ENCODE measurements around the gene AVL9.

Gene AVL9

DNA sequence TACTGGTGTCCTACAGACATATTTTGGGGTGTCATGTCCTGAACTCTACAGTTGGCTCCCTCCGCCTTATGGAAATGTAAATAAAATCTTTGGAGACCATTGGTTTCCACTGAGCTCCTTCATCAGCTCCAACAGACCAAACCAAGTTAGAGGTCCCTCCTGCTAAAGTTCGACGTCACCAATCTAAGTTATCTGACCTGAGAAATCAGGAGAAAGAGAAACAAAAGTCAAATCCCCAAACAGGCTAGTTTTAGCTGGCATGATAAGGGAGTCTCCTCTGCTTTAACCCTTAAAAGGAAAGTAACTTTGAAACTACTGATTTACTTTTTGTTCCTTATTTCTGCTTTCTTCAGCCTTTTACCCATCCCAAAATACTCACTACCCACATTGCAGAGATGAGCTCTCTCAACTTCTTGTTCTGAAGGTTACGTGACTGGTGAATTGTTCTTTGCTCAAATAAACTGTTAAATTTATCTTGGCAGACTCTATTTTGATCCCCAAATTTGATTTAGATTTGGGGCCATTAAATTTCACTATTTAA, 39.9 kb downstream of the AVL9 start:
- DNase-seq, result no peak

DNA sequence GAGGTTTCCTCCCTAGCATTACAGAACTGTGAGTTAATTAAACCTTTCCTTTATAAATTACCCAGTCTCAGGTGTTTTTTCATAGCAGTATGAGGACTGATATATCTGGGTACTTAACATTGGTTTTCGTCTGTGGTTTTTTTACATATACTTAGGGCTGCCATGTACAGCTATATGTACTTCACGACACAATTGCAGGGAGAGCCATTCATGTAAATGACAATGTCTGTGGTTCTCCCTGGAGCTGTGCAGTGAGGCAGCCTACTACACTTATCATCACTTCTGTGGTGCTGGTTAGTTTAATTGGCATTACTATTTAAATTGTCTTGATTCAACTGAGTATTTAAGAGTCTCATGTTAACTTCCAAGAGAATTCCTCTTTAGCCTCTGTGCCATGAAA, 40.7 kb downstream of the AVL9 start:
- DNase-seq, result no peak

DNA sequence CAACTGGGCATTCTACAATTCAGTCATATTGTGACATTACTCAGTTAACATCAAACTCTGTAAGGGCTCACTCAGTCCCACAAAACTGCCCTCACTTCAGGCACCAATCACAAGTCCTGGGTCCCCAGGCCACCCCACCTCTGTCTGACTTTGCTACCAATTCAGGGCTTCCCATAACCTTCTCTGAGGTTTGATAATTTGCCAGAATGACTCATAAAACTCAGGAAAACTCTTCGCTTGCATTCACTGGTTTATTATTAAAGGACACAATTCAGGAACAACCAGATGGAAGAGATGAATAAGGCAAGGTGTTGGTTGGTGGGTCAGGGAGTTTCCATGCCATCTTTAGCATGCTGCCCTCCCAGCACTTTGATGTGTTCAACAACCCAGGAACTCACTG, 41.3 kb downstream of the AVL9 start:
- no peak for DNase-seq

DNA sequence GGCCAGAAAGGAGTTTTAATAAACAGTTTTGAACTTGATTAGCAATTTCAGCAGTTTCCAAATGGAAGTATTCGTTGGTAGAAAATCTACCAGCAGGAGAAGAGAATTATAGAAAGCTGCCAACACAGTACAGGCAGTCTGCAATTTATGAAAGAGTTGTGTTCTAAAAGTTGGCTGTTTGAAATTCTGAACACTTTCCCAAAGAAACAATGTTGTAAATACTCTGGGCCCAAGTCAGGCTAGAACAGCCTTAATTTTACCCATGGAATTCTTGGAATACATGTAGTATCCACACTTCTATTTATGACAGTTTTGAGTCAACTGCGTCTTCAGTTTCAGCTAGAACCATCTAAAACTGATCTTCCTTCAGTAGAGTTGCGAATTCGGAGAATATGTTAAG, 42.5 kb downstream of the AVL9 start:
- no peak for DNase-seq

DNA sequence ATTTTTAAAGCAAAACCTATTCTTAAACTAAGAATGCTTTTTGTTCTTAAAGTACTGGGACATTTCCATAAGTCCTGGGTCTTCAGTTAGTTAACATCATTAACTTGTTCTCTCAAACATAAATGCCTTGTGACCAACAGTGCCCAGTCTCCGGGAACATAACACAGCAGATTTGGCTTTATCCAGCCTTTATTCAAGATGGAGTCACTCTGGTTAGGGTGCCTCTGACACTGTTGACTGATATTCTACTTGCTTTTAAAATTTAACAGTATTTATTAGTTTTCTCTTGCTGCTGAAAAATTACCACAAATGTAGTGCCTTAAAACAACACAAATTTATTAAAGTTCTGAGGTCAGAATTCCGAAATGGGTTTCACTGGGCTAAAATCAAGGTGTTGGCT, 44.1 kb downstream of the AVL9 start:
- DNase-seq, result no peak

DNA sequence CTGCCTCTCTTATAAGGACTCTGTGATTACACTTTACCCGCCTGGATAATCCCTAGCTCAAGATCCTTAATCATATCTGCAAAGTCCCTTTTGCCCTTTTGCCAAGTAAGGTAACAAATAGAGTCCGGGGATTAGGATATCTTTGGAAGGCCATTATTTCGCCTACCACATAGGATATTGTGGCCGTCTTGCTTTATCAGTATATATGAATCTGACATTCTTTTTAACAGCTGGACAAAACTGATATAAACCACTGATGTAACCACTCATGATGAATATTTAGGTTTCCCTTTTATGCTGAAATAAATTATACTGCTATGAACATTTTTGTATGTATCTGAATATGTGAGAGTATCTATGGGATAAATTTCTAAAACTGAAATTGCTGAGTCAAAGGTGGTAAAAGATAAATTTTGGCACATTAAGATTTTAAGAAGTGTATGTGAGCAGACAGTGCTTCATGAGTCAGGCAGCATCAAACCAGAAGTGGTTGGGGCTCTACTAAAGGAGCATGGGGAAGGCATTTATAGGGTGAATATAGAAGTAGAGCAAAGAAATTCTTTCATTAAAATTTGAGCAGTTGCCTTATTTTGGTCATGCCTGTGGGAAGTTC, 44.7 kb downstream of the AVL9 start:
- no peak for DNase-seq

DNA sequence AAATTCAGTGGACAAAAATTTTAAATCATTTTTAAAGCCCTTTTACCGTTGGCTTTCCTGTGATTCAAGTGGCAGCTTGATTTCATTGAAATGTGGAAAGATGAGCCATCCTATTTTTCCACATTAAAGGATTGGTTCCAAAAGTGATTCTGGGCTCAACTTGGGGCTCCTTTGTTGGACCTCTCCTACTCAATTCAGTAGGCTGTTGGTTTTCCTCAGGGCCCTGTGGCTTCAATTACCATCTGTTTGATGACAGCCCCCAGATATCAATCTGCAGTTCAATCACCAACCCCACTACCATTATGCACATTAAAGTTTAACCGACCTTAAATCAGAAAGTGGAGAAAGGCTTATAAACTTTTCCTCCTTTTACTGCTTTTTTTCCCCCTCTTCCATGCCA, 47.3 kb downstream of the AVL9 start:
- DNase-seq, result no peak

DNA sequence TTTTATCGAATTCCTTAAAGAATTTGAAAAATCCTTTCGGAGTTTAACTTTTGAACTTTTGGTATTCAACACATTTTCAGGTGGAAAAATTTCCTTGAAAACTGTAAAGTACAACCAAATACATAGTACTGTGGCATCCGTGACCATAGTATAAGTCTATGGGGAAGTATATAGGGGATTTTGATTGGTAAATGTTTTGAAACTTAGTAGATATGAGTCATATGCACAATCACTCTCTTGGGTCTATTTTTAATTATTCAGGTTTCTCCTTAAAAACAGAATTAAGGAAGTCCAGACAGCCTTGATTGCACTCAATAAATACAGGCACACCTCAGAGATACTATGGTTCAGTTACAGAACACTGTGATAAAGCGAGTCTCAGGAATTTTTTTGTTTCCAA, 64.2 kb downstream of the AVL9 start:
- no peak for DNase-seq

DNA sequence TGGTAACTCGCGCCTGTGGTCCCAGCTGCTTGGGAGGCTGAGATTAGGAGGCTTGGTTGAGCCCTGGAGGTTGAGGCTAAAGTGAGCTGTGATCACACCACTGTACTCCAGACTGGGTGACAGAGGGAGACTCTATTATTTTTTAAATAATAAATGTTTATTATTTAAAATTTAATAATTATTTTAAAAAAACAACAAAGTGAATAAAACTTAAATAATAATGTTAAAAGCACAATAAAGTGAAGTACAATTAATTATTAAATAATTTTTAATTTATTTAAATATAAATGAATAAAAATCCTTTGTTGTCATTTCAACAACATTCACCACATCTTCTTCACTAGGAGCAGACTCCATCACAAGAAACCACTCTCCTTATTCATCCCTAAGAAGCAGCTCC, 64.8 kb downstream of the AVL9 start:
- DNase-seq, result no peak

DNA sequence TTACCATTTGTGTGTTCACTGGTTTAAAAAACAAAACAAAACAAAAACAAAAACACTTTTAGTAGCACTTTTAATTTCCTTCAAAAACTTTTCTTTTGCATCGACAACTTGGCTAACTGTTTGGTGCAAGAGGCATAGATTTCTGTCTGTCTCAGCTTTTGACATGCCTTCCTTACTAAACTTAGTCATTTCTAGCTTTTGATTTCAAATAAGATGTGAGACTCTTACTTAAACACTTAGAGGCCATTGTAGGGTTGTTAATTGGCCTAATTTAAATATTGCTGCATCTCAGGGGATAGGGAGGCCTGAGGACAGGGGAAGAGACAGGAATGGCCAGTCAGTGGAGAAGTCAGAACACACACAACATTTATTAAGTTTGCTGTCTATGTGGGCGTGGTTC, 66.3 kb downstream of the AVL9 start:
- no peak for DNase-seq

DNA sequence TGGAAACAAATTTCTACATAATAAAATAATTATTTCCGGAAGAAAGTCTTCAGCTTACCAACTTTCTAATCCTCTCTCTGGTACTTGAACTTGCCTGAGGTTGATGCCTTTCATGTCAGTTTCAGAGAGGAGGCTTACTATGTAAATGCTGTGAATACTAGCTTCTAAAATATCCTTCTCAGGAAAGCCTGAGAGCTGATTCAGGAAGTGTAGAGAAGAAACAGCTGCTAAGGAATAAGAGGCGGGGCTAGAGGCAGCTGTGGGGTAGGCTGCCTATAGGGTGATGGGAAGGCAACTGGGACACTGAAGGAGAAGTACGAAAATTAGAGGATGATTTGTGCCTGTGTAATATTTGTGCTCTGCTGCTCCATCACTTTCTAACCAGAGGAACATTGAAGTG, 69.3 kb downstream of the AVL9 start:
- DNase-seq, result no peak

DNA sequence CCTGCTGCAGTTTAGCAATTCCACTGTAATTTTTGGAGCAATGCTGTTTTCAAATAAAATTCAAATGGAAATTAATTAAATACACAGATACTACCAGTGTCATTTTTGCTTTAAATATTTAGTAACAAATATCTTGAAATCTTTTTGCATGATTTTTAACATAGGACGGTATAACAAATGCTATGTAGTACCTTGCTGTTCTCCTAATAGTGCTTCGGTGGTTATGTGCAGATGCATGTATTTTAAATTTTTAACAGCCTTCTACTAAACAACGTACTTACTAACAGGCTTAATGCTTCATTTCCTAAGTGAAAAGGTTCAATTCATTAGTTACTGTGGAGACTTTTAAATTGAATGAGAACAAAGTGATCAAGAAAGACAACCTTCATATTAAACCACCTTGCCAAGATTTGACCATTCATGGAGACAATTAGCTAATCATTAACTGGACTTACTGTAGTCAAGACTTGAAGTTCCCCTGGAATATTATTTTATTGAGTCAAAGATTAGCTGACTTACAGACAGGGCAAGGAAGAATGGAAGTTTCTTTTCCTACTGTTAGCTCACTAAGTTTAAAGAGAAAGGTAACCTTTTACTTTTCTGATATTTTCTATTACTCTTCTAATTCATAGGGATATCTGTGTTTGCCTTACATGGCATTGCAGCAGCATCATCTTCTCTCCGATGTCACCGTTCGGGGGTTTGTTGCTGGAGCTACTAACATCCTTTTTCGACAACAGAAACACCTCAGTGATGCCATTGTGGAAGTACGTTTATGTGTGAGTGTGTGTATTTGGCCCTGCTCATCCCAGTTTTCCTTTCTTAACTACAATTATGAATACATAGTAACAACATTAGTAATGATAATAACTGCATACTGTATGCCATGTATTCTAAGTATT, 74.3 kb downstream of the AVL9 start:
- DNase-seq, result no peak

DNA sequence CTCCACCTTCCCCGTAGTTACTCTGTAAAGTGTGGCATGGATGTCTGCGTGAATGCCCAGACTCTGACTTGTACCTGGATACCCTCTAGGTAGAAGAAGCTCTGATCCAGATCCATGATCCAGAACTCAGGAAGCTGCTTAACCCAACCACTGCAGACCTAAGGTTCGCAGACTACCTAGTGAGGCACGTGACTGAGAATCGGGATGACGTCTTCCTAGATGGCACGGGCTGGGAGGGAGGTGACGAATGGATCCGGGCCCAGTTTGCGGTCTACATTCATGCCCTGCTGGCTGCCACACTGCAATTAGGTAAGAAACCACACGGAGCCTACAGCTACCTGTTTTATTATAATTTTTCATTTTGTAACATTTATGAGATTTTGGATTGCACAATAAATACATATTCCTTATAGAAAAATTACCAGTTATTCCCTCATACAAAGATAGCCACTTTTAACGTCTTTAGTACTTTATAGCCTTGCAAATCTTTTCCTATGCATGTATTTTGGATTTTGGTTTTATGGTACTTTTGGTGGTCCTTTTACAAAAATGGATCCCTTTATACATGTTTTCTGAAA, 77.9 kb downstream of the AVL9 start:
- DNase-seq, result no peak

DNA sequence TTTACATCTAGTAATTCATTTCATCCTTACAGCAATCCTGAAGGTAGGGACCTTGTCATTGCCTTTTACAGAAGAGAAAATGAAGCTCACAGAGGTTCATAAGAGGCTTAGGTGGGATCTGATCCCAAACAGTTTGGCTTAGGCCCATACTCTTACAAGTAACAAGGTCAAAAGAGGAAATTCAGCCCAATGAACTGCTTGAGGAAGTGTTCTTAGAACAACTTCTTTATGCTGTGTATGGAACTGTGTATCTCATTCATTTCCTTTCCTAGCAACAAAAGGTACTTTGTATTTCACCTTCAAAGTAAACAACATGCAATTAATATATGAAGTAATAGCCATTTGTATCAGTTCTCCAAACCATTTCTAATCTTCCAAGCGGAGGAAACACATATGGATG, 79.3 kb downstream of the AVL9 start:
- no peak for DNase-seq

DNA sequence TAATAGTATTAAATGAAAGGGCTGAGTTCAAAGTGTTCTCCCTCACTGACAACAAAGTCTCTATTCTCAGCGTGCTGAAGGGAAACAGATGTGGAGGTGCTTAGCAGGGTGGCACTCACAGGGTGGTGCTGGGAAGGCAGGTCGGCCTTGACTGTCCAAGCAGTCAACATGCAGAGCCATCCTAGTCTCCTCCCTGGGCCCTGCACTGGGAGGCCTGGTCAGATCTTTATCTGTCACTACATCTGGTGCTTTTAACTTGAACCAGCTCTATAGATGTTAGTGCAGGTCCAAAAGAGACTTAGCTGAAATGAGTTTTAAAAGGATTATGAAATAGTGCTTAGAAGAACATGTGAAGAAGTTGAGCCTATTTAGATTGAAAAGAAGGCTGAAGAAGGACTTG, 82.1 kb downstream of the AVL9 start:
- DNase-seq, result no peak

DNA sequence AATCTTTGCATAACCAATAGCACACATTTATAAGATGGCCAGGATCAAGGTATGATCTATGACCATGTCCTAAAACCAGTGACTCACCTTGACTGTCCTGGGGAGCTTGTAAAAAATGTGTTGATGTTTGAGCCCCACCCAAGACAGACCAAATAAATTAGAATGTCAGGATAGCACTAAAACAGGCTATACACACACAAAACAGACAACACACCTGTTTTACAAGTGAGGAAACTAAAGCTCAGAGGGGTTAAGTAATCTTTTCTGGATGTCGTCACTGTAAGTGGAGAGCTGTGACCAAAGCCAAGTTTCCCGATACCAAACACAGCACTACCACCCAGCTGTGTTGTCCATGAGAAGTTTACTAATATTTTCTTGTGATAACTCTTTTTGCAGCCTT, 84.5 kb downstream of the AVL9 start:
- DNase-seq, result no peak

DNA sequence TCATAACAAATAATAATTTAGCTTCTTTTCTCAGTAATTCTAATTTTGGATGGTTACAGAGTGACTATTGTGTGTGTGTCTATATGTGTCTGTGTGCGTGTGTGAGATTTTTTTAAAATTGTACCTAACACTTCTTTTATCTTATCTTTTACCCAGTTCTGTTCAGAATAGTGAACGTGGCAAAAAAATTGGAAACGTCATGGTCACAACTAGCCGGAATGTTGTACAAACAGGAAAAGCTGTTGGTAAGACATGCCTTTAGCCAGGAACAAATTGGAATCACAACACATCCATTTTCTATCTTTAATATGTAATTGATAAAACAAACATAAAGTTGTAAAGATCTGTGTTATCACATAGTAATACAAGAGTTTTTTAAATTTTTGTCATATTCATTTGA, 85.4 kb downstream of the AVL9 start:
- DNase-seq, result no peak

DNA sequence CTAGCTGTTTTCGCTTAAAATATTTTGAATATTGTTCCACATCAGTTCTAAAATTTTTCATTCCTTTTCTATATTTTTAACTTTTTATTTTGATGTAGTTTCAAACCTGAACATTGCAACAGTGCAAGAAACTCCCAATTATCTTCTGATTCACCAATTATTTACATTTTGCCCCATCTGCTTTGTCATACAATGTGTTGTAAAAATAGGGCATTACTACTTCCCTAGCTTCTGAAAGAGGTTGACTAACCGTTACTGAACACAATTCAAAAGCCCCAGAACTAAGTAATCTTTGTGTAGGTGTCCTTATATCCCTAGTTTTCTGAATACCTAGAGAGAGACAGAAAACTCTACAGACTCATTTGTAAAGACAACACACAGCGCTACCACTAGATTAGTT, 86.7 kb downstream of the AVL9 start:
- DNase-seq, result no peak

DNA sequence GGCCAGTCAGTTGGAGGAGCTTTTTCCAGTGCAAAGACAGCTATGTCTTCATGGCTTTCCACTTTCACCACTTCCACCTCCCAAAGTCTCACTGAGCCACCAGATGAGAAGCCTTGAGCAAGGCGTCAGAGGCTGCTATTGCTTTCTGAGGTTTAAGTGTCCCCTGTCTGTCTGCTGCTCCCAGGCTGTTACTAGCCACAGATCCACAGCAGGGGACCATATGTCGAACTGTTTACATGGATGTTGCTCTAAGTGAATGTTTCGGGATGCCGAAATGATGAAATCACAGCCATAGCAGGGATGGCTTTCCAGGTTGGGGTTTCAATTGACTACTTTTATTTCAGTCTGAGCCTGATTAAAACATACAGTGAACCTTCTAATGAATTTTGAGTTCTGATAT, 88.5 kb downstream of the AVL9 start:
- no peak for DNase-seq

DNA sequence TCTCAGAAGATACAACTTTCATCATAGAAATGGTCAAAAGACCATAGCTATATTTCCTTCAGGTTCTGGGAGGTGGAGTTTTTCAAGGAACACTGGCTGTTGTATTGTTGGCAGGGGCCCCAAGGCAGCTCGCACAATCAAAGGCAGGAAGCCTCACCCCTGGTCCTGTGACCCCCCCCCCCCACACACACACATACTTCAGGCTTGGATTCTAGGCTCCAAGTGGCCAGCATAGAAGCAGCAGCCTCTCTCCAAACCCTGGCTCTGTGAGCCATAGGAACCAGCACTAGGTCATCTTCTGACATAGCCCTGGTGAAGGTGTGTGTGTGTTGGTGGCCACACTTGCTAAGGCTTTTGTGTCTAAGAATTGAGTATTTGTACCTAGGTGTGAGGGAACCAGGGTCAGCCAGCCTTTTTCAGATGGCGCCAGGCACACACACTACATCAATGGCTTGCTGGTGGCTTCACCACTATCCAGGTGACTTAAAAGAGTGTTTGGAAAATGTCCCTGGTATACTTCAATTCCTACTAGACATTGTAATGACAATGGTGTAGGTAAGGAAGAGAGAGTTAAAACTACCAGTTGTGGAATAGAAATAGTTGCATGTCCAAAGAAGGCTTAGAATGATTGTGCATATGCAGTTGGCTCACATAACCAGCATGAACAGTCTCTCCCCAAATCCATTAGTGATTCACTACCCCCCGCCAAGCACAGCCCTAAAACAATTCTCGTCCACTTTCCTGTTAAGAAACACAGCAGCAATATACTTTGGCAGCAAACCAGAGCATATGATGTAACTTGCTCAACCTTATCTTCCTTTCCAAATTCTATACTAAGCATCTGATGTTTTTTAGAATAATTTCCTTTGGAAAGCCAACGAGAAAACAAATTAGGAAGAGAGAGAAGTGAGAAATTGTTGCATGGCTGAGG, 91.3 kb downstream of the AVL9 start:
- DNase-seq, result no peak

DNA sequence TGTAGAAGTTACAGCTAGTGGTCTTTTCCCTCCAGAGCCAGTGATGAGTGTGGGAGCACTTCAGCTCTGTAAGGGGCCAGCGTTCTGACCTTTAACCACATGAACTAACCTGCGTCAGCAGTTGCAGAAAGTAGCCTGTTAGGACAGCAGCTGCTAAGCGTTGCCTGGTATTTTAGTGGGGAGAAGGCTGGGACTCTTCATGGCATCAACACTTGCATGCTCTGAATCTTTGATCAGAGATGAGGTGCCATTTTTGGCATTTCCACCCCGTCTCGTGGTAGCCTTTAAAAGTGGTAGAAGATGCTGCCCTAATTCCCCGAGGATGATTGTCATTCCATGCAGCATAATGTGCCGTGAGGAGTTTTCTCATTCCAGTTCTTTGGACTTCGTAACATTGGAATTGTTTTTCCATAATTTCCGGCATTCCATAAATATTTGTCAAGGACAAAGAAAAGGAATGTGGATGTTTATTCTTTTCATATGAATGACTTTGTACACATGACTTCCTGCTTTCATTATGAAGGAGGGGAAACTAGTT, 92.2 kb downstream of the AVL9 start:
- DNase-seq, result no peak

DNA sequence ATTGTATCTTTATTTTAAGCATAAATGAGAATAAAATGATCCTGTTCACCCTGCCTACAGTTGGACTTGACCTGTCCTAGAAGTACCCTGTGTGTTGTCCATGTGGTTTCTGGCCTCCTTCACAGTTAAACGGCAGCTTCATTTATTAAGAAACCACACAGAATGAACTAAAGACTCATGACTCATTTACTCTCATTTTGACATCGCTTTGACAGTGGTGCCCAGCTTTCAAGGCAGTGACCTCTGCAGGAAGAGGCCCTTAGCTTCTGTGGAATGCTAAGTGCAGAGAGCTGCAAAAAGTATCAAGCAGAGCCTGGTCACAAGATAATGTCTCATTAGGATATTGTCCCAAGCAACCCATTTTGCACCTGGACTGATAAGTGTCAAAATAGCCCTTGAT, 93.4 kb downstream of the AVL9 start:
- DNase-seq, result no peak

DNA sequence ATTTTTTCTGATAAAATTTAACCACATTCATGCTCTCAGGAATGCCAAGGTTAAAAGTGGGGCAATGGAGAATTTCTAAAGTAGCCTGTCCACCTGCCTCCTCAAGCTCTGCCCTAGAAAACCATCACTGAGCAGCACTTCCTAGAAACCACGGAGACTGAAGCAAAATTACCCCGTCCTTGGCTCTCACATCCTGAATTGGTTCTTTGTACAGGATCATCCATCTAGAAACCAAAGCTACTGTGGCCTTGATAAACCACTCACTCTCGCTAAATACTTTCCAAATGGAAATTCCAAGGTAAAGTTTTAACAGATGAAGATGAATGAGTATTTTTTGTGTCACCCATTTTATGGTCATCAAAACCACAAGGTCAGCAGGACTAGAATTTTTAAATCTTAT, 96.6 kb downstream of the AVL9 start:
- DNase-seq, result no peak
